GM18508 (cell line): ENCODE measurements around the gene B3GNT8.
"Not testable (repeated sequence)": the region's sequence is repeated elsewhere in the genome, so short reads cannot be mapped to it uniquely, and the experiment has no call there.

ENCODE experiments used
- ATAC-seq: cut with Tn5 transposase; IDR thresholded peaks from one replicate; pipeline ENCODE4 v1.9.1; 2021; ENCODE audit warnings: moderate number of reproducible peaks; ENCODE audit not compliant: insufficient read depth, unreplicated experiment

The B3GNT8 gene

DNA sequence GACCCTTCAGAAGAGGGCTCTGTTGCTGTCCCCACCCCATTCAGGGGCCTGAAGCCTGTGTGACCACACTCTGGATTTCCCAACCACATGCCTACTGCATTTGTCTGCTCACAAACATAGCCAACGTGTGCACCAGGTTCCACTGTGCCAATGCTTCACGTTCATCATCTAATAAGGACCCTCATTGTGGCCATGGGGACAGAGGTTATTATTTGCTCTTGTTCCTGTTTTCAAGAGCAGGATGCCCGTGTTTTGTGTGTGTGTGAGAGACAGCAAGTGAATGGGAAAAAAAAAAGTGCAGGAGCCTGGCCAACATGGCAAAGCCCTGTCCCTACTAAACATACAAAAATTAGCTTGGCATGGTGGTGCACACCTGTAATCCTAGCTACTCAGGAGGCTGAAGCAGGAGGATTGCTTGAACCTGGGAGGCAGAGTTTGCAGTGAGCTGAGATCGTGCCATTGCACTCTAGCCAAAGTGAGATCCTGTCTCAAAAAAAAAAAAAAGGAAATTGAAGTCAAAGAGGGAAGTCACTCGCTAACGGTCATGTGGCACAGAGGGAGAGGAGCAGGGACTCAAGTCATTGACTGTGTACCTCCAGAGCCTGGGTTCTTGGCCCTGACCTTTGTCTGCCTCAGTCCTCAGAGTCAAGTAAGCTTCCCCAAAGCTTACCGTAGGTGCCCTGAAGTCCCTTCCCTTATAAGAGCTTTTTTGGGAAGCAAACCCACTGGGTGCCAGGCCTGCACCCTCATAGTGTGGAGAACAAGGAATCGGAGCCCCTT, 6.9 kb downstream of the B3GNT8 start:
- no peak for ATAC-seq

DNA sequence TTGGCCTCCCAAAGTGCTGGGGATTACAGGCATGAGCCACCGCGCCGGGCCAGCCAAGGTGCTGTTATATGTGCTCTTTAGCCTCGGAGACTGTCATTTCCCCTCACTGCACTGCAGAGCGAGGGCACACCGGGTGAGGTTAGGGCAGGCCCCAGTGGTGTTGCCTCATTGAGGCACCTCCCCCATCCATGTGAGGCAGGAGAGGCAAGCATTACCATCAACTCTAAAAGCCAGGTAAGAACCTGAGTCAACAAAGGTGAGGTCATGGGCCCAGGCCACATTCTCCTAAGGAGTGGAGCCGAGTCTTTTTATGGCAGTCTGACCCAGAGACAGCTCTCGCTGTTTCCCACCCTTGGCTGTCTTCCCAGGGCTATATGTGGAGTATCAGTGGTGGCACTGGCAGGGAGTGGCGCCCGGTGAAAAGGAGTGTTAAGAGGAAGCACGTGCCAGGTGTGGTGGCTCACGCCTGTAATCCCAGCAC, 10.9 kb downstream of the B3GNT8 start:
- no peak for ATAC-seq

DNA sequence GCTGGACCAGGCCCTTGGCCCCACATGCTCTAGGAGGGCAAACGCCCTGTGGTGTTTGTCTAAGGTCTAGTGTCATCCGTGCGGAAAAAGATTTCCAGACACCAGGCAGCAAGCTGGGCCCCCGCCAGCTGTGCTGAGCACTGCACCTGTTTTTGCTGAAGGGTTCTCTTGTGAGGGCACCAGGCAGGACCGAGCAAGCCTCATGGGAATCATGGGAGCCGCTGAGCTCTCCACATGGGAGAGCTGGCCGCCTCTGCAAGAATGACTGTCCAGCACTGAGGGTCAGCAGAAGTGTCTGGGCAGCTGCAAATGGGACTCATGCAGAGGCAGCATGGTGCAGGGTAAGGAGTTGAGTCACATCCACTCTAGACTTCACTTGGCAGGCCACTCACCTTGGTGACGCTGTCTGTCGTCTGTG, 12.0 kb downstream of the B3GNT8 start:
- no peak for ATAC-seq

DNA sequence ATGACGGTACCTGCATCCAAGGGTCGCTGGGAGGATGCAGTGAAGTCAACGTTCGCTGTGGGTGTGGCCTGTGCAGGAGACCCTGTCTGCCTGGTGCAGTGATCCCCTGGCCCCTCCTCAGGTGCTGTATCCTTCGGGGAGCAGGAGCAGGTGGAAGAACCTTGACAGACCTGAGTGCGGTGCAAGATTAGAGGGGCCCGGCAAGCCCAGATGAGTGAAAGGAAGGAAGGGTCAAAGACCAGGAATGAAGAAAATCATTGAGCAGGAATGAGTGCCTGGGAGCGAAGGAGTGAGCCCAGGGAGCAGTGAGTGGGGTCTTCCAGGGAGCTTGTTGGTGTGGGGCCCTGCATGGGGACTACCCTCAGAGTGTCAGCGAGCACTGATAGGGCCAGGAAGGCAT, 12.7 kb downstream of the B3GNT8 start:
- ATAC-seq: no peak

DNA sequence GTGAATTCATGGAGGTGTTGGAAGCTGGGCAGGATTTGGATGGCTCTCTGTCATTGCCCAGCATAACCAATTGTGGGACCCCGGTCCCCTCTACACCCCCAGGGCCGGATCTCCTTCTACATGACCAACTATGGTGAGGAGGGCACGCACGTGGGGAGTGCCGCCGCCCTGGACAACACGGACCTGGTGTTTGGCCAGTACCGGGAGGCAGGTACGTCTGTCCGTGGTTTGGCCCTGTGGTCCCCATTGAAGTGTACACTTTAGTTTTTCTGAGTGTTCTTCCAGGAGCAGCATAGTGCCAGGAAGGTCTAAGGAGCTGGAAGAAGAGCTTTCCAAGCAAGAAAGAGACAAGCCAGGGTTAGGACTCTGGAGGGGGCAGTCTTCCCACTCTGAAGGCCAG, 13.2 kb downstream of the B3GNT8 start:
- no peak for ATAC-seq

DNA sequence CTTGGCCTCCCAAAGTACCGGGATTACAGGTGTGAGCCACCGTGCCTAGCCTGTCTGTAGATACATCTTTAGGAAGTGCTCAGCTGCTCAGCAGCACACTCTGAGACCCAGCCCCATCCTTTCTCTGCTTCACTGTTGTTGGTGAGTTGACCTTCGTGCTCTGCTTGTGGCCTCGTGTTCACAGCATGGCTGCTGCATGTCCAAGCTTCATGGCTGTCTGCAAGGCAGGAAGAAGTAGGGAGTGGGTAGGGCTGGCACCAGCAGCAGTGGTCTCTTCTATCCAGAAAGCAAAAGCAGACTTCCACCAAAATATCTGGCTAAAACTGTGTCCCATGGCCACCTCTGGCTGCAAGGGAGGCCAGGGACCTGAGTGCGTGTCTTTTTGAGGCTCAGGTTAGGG, 14.2 kb downstream of the B3GNT8 start:
- ATAC-seq: no peak

DNA sequence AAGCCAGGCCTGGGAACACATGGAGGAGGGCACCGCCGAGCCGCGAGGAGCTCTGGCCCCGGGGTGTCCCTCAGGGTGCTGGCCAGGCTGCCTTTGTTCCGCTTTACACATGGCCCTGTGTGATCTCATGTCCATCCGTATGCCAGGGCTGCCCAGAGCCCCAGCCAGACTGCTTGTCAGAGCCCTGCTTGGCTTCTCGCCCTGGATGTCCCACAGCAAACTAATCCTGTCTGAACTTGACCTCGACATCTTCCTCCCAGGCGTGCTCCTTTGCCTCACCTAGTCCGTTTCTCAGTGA, 15.3 kb downstream of the B3GNT8 start:
- ATAC-seq: no peak

DNA sequence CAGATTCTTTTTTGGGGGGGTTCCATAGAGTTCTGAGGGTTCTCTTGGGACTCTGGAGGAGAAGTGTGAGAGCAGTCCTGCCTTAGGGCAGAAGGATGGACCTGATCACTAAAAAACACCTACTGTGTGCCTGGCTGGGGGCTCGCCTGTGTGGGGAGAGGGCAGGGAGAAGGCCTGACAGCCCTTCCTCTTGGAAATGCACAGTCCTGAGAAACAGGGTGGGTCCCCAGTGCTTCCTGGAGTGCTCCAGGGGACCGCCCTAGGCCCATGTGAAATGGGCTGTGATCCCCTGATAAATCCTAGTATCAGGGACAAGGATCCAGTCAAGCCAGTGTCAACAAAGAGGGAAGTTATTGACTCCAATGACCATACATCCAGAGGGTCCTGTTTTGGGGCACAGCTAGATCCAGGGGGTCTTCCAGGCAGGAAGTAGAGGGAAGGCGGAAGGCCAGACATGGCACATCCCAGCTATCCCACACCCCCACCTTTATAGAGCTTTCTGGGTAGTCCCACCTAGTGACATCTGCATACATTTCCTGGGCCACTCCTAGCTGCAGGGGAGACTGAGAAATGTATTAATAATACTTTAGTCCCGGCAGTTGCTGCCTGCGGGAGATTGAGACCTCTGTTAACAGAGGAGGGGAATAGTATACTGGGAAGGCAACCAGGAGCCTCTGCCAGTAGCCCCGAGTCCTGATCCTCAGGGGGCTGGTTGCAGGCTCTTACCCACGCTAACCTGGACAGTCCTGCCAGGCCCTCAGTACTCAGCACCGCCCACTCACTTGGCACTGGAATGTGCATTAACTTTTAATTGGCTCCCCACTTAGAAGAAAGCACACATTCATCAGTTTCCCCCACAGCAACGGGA, 15.8 kb downstream of the B3GNT8 start:
- no peak for ATAC-seq

DNA sequence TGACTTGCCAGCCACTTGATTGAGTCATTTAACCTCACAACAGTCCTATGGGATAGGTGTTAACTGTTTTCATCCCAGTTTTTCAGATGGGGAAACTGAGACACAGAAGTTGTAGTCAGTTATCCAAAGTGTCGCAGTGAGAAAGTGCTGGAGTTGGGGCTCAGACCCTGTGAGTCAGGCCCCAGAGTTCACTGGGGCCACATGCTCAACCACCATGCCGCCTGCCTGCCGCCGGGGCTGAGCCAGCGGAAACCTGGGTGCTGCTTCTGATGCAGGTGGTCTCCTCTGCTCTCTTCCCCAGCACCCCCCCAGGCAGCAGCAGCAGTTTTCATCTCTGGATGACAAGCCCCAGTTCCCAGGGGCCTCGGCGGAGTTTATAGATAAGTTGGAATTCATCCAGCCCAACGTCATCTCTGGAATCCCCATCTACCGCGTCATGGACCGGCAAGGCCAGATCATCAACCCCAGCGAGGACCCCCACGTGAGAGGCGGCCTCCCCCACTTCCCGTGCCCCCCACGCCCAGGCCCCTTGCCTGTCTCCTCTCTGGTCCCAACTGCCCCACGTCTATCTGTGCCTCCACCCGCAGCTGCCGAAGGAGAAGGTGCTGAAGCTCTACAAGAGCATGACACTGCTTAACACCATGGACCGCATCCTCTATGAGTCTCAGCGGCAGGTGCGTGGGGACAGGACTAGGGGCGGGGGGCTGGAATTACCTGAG, 16.7 kb downstream of the B3GNT8 start:
- no peak for ATAC-seq

DNA sequence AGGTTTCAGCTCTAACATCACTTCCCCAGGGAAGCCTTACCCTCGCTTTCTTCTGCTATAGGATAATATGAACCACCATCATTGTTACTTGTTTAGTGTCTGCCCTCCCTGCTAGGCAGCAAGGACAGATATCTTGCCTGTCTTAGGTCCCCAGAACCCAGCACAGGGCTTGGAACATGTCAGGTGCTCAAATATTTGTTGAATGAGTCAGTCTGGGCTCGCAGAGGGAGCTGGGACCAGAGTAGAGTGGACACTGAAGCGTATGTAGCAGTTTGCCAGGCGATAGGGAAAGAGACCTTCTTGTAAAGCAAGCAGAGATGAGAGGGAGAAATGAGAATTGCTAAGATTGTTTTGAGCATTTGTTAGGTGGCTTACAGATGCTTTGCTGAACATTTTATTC, 17.9 kb downstream of the B3GNT8 start:
- ATAC-seq: no peak

DNA sequence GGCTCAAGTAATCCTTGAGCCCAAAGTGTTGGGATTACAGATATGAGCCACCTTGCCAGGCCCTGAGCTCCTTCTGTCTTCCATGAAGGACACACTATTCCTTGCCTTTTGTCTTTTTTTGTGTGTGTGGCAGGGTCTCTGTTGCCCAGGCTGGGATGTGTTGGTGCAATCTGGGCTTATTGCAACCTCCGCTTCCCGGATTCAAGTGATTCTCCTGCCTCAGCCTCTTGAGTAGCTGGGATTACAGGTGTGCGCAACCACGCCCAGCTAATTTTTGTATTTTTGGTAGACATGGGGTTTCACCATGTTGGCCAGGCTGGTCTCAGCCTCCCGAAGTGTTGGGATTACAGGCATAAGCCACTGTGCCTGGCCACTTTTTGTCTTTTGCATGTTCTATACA, 18.3 kb downstream of the B3GNT8 start:
- ATAC-seq: not testable (repeated sequence)

DNA sequence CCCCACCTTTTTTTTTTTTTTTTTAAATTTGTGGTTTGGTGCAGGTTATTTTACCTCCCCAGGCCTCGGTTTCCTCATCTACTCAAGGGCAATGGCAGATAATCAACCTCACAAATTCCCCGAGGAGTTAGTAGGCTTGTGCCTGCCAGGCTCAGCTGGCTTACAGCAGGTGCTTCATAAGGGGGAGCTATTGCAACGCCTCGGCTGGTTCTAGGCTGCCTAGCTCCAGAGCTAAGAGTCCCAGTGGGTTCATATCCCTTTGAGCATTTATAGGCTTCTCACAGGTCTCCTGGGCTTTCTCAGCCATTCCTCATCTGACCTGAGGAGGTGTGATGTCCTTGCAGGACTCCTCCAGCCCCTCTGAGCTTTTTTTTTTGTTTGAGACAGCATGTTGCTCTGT, 18.9 kb downstream of the B3GNT8 start:
- no peak for ATAC-seq

DNA sequence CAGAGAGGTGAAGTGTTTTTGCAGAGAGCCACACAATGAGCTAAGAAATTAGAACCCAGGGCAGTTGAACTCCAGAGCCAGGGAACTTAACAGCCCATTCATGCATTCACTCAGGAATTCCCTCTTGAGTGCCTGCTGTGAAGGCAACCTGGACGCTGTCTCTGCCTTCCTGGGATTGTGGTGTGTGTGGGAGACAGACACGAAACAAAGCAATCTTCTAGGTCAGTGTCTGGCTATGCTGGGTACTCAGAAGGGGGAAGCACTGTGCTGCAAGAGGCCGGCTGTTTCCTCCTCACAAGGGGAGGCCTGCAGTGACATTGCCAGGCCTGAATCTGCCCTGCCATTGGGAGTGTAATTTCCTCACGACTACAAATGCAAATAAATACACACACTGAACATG, 19.9 kb downstream of the B3GNT8 start:
- ATAC-seq: no peak

DNA sequence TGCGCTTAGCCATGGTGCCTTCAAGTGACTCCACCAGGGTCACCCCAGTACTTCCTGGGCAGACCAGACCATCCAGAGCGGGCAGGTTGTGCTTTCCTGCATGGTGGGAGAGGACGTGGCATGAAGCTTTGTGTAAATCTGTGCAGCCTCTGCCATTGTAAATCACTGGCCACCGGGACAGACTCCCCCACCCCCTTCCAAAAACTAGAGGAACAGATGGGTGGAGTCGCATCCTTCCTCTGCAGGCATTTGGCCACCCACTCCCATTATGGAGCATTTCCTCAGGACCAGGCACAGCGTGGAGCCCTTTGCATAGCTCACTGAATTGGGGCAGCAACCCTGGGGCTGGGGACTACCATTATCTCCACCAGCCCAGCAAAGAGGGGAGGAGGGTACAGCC, 21.4 kb downstream of the B3GNT8 start:
- no peak for ATAC-seq

DNA sequence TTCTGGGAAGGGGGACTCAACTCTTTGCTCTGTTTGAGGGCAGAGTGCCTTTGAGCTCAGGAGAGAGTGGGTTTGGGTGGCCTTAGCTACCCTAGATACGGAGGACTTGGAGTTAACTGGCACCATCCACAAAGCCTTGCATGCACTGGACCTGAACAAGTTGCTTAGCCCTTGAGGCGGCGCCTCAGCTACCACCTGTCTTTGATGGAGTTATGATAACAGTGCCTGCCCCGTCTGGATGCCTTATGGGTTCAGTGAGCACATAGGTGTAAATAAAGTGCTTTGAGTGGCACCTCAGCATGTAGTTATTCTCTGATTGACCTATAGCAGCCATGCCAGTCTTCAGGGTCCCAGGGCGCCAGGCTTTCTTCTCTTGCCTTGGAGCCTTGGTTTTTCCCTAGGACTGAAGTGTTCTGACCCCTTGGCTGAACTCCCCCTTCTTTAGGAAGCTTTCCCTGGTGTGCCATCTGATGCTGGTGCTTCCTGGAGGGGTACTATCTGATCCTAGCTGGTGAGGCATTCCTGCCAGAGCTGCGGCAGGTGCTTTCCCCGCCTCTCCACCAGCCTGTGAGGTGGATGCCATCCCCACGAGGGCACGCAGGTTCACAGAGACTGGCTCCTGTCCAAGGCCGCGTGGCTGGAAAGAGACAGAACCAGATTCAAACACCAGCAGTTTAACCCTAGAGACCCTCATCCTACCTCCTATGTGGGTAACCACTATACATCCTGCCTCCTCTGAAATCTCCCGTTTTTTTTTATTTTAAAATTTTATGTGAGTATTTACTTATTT, 23.8 kb downstream of the B3GNT8 start:
- no peak for ATAC-seq

DNA sequence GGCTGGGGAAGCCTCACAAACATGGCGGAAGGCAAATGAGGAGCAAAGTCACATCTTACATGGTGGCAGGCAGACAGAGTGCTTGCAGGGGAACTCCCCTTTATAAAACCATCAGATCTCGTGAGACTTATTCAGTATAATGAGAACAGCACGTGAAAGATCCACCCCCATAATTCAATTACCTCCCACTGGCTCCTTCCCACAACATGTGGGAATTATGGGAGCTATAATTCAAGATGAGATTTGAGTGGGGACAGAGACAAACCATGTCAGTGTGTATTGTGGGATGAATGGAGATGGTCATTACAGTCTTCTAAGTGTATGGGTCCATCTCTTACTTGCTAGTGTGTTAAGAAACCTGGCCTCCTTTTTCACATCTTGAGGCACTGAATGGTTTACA, 25.2 kb downstream of the B3GNT8 start:
- no peak for ATAC-seq

DNA sequence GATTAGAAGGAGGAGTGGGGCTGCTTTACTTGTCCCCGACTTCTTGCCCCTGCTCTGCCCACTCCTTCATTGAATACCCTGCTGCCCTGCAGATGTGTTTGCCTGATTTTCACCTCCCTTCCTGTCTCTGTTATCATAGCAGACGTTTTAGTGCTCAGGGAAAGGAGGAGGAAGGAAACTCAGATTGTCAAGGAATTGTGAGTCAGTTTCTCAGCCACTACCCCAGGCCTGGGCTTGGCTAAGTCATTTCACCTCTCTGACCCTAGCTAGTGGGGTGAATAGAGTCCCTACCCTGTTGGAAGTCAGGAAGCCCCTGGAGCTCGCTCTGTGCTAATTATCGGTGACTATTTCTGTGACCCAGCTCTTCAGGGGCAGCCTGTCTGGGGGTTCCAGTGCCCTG, 25.7 kb downstream of the B3GNT8 start:
- ATAC-seq: no peak

DNA sequence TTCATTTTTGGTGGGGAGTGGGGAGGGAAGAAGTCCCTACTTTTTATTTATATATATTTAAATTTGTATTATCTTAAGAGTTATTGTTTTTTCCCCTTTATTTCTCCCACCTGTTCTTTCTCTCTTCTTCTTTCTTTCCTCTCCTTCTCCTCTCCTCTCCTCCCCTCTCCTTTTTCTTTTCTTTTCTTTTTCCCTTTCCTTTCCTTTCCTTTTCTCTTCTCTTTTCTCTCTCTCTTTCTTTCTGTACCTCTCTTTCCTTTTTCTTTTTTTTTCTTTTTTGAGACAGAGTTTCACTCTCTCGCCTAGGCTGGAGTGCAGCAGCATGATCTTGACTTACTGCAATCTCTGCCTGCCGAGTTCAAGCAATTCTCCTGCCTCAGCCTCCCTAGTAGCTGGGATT, 27.6 kb downstream of the B3GNT8 start:
- ATAC-seq: no peak

DNA sequence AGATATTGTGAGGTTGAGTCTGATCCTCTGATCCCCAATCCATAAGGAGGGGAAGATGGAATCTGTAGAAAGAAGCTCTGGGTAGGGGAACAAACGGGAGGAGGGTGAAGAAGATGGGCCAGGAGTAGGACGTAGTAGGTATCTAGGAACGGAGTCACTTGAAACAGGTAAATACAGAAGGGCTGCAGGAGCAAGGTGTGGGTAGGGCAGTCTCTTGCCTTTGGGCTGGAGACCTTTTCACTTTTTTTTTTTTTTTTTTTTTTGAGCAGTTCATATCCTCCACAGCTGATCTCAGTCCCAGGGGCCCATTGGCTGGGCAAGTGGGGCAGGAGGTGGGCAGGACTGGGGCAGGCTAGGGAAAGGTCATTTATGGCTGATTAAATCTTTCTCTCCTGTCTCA, 28.1 kb downstream of the B3GNT8 start:
- ATAC-seq: no peak

DNA sequence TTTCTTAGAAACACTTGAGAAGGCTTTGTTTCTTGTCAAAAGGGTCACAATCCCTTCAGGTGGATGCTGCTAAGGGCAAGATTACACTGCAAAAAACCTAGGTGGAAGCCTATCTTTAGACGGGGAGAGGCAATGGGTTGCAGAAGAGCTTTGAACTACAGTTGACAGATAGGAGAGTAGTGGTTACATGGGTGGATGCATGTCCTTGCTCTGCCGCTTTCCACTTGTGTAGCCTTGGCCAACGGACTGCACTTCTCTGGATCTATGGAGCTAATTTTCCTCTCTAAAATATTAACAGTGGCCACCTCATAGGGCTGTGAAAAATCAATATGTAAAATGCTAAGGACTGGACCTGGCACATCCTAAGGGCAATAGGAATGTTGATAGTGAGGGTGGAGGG, 28.6 kb downstream of the B3GNT8 start:
- ATAC-seq: no peak
